ENCODE results near the gene DRAXIN.

DNA sequence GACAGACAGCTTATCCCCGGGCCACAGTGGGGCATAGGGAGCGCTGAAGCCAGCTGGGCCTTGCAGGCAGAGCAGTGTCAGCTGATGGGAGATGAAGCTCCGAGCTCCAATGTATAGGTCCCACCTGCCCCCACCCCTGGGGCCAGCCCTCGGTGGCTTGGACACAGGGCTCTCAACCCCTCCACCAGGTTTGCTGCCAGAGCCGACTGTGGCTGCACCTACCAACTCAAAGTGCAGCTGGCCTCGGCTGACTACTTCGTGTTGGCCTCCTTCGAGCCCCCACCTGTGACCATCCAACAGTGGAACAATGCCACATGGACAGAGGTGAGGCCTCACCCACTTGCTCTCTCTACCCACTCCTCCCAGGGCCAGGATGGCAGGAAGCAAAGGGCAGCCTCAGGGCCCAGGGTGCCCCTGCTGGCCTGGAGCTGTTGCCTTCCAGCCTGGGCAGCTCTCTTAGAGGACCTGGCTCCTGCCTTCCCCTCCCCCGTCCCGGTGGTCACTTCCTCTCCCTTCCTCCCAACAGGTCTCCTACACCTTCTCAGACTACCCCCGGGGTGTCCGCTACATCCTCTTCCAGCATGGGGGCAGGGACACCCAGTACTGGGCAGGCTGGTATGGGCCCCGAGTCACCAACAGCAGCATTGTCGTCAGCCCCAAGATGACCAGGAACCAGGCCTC is 18.3 kb upstream of the DRAXIN start:
- TF ChIP-seq CTCF (IDR thresholded peaks at IDR 0.05) (no peak), POLR2A (IDR thresholded peaks at IDR 0.05) (no peak), POLR2AphosphoS5 (IDR thresholded peaks at IDR 0.05) (no peak), EP300 (IDR thresholded peaks at IDR 0.05) (no peak)
